ENCODE measurements around the gene APOL2.
"Not testable (repeated sequence)": the region's sequence is repeated elsewhere in the genome, so short reads cannot be mapped to it uniquely, and the experiment has no call there.

APOL2 gene

DNA sequence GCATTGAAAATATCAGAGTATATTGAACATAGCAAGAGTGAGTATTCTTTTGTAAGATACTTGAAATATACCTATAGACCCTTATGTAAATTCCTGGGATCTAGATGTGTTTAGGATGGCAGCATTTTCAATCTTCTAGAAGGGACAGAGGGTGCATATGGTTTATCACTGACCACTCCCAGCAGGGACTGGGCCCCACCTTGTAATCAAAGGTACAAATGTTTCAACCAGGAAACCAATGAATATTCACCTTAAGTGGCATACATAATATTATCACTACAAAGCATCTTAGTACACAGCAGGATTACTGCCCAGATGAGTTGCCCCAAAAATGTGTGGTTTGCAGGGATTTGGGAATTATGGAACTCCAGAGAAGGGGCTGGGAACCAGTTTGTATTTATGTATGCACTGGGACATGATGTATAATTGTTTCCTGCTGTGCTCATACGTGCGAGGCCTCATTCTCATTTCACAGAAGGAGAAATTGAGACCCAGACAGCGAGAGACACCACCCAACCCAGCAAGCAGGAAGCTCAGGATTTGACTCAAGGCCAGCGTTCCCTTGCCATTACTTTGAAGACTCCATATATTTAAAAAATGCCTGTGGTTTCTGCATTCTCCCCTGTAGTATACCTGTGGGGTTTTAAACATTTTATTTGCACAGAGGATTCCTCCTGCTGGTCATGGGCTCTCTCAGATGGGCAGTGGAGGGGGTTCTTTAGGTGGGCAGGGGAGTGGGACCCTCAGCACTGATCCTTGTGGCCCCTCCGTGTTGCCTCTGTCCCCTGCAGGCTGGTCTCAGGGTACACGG lies 42.9 kb downstream of the APOL2 start:
- DNase-seq, result no peak

DNA sequence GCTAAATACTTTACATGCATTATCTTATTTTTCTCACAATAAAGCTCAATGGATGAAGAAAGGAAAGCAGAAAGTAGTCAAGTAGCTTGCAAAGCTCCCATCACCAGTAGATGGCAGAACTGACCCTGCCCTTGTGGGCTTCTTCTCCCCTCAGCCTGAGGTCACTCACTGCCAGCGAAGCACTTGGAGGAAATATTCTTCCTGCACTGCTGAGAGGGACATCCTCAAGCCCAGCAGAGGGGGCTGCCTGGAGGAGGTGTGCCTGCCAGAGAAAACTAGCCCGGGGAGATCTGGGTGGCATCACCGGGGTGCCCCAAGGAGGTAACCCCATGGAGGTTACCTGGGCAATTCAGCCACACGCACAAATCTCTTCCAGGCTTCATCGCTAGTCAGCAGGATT lies 44.4 kb downstream of the APOL2 start:
- peak in 3 of 6 experiments; percentile 9 to 39 (median 12) for DNase-seq

DNA sequence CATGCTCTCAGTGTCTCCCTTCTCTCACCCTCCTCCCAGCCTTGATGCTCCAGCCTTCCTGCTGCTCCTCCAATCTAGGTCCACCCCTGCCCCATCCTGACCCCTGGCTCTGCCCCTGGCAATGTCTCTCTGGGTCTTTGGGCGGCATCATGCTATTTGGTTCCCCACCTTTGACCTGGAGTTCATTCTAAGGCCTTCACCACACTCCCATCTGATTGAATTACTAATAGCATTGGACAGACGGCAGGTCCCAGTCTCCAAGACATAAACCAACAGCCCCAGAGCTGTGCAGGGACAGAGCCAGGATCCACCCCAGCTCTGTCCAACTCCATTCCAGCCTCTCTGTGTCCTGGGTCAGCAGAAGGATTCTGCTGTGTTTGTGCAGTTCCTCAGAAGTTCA lies 44.9 kb downstream of the APOL2 start:
- no peak for DNase-seq

DNA sequence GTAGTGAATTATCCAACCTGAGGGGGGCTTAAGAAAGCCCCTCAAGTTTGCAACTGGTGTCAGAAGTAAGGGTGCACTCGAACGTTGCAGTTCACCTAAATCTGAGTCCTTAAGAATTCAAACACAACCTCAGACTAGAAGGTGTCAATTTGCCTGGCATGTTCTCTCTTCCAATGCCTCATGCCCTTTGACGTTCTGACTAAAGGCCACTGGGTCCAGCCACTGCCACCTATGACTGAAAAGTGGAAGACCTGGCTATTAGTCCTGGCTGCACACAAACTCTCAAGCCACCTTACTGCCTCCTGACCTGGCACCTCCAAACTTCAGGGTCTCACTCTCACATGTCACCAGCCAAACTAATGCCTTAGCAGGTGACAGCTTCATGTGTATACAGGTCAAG lies 45.8 kb downstream of the APOL2 start:
- no peak for DNase-seq

DNA sequence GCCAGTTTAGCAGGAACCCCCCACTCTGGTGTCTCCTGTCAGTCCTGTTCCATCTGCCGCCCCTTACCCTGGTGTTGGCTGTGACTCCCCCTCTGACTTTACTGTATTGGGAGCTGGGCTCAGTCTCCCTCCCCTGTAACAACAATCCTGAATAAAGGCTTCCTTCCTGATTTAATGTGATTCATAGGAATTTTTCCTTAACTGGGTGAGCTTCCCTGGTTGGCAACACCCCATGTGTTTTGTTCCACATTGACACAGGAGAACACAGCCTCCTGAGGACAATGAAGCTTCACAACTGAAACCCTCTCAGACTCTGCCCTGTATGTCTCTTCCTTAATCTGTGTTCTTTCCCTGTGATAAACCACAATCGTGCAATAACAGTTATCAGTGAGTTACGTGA lies 46.2 kb downstream of the APOL2 start:
- DNase-seq, result no peak

DNA sequence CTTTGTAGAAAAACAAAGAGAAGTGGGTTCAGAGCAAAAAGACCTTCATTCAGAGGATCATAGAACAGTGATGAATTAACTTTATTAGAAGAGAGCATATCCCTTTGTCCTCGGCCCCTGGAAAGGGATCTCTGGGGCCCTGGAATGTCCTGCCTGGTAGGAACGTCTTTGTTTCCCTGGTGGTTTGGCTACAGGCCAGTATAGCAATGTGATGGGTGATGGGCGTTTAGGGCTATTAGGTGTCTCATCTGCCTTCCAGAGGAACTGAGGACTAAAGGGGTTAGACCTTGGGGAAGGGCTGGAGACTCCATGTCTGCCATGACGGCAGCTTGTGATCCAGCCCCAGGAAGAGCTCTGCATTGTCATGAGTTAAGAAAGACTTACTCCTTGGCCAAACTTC lies 46.8 kb downstream of the APOL2 start:
- no peak for DNase-seq

DNA sequence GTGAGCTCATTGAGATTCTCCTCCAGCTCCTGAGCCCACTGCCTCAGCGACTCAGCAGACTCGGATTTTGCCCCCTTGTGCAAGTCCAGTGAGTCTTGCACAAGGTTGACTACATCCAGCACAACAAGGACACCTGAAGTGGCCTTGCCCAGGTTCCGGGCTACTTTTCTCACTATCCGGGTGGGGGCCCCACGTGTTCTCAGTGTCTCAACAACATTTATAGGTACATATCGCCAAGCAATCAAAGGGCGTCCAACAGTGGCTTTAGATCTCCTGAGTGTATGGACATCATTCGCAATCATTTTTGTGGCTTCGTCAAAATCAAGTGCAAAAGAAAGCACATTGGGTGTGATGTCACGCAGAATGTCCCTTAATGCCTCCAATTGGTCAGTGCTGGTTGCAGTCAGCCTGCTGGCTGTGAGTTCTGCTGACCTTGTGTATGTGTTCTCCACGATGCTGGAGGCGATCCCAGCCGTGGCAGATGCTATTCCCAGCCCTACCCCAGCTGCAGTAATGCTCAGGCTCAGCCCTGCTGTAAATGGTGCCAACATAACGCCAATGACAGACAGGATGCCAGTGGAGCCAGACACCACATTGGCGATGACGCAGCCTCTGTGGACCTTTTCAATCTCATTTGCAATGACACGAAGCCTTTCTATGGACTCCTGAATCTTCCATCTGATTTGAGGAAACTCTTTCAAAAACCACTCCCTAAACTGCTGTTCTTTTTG lies 48.1 kb downstream of the APOL2 start:
- DNase-seq, result no peak

DNA sequence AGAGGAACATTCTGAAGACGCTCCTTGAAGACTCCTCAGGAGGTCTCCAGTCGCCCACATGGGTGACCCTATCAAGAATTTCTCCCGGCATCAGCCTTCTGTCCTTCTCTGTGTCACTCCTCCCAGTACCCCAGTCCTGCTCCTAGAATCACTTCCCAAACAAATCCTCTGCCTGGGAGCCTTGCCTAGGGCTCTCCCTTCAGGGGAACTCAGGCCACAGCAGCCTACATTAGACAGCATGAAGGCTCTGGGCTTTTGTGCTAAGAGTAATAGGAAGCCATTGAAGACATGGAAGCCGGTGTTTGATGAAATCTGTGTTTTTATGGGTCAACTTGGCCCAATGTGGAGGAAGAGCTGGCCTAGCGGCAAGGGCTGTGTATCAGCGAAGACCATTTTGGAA lies 51.5 kb downstream of the APOL2 start:
- DNase-seq, result not testable (repeated sequence)

DNA sequence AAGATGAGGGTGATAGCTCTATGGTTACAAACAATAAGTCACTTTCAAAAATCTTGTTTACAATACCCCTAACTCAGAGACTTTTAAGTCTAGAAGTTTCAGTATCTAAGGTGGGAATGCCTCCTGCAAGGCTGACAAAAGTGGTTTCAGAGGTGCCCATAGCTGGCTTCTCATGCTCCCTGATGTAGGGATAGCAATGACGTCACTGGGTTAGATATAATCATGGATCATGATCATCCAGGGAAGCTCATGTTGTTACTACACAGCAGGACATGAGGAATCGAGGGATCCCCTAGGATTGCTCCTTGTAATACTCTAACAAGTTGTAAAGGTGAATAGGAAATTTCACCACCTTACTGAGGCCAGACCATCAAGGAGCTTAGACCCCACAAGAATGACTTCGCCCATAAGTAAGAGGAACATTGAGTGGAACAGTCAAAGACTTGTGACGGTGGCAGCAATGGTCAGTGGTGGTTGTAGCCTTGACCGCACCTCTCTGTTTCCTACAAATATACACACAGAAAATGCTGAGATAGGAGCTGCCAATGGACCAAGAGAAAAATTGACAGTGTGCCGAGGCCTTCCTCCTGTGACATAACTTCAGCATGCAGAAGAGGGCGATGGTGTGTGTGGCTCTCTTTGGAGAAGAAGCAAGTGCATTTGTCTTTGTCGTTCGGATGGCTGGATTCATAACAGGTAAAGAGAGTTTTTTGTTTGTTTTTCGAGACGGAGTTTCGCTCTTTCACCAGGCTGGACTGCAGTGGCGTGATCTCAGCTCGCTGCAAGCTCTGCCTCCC lies 53.3 kb downstream of the APOL2 start:
- no peak for DNase-seq

DNA sequence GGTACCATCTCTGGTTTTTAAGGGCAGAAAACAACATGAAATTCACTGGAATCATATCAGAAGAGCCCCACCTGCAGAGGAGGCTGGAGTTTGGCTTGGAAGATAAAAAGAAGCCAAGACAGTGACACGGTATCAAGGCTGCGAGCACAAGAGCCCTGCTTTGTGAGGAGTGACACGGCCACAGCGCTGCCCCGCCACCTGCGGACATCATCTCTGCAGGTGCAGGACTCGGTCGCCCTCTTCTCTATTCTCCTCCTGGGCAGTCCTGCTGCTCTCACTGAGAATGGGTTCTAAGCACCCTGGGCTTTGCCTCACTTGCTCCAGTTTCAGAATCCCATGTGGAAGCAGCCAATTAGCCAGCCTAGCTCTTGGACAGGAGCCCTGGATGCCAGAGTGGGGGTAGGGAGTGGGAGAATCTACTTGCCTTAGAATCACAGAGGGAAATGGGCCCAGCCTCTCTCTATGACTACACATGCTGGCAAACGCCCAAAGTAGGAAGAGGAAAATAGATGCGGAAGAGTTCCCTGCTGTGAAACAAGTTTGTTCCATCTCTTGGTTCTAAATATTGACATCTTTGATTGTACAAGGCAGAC lies 54.8 kb downstream of the APOL2 start:
- DNase-seq, result no peak

DNA sequence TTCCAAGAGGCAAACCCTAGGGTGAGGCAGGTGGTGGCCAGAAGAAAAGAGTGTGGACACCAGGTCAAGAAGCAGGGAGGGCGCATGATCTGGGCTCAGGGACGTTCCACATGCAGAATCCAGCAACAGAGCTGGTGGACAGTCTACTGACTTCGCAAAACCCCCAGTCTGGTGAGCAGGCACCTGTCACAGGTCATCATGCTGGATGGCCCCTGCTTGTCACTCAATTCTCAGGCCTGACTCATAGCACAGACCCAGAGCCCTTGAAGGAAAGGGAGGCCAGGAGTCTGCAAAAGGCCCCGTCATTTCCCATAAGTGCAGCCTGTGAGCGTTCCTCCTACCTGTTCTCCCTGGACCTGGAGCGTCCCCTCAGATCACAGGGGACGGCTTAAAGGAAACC lies 55.9 kb downstream of the APOL2 start:
- DNase-seq, result no peak

DNA sequence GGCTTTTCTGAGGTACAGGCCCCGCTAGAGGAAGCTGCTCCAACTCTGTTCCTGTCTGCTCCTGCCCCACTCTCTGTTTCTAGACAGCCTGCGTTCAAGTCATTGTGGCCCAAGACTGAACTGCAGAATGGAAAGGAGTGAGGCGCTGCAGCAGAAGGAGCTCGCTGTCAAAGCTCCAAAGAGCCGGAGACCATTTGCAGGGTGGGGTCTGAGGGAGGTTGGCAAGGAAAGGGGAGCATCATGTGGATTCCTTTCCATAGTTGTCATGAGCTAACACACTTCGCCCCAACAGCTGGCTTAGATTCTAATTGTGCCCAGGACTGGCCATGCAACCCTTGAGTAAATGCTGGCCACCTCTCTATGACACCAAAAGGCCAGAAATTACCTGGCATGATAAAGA lies 56.5 kb downstream of the APOL2 start:
- no peak for DNase-seq

DNA sequence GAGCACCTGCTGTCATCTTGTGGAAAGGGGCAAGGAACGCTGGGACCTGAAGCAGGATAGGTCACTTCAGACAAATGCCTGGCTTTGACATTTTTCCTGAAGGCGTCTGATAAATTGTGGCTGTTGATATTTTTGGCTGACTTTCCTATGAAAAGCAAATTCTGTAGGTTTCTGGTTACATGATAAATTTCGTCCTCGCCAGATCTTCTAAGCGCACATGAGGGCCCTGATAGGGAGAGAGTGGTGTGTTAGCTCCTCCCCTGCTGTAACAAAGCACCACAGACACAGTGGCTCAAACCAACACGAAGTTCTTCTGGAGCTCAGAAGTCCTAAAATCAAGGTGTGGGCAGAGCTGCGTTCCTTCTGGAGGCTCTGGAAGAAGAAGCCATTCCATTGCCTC lies 57.3 kb downstream of the APOL2 start:
- no peak for DNase-seq

DNA sequence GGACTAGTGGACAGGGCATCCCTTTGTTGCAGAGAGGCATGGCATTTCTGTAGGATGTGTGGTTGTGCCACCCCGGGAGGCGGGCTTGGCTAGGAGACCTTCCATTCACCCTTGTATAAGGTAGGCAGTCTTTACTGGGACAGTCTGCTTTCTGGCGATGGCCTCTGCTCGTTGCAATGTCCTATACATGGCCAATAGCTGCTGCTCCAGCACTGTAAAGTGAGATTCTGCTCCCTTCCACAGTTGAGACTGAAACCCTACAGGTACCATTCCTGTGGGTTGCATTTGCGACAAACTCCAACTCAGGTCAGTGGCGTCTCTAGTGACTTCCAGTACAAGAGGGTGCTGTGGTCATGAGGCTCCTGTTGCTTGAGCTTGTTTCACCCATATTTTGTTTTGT lies 58.4 kb downstream of the APOL2 start:
- no peak for DNase-seq

DNA sequence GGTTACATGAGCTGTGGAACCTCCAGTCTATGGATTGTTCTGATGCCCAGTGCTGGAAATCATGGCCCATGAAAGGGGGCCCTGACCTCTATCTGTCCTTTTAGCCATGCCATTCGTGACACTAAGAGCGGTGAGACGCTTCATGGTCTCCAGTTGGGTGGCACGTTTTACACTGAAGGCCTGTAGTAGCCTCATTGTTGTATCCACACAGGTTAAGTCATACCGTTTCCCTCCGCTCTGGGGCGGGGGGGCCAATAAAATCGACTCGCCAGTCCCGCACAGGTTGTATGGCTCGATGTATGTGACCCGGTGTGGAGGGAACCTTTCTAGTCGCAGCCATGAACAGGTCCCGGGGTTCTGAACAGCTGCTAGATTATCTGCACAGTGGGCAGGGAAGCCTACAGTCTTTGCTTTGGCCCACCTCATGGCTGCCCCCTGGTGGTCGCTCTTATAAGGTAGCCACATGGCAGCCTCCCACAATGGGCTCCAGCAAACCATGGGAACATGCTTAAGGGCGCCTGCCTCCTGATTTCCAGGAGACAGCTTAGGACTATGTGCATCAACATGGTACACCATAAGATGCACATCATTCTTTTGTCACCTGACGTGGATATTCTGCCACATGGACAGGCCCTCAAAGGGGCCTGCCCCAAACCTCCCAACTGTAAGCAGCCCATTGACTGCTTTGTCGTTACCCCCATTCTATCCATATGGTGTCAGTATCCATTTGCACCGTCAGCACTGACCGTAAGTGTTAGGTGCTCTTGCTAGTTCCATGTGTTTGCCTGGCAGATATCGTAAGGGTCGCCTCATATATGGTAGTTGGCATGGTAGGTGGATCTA lies 59.1 kb downstream of the APOL2 start:
- peak; percentile 54 to 84 (median 78) for DNase-seq

DNA sequence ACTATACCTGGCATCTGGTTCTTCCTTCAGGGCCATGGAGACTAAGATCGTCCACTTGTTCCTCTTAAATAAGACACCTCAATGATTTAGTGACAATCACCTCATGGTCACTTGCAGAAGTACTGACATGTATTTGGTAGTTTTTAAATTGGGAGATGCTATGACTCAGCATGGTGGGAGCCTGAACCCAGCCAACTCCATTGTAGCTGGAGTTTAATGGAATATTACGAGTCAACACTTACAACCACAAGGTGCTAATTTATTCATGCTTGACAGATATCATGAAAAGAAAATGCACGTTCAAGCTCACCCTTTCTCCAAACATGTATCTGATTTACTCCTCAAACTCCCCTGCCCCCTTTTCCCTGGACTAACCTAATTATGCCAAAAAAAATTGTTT lies 62.2 kb downstream of the APOL2 start:
- DNase-seq, result no peak
